CD4-positive, alpha-beta T cell treated with Interleukin-17A for 1 hour (primary cell): ENCODE measurements around the gene CACNA1F.
A peak's percentile ranks its signal among the peaks of the same experiment; 100 is the strongest.

ENCODE experiments used
- DNase-seq: peaks from one replicate; pipeline ENCODE4 v3.0.0-alpha.2; 2020

The CACNA1F gene

DNA sequence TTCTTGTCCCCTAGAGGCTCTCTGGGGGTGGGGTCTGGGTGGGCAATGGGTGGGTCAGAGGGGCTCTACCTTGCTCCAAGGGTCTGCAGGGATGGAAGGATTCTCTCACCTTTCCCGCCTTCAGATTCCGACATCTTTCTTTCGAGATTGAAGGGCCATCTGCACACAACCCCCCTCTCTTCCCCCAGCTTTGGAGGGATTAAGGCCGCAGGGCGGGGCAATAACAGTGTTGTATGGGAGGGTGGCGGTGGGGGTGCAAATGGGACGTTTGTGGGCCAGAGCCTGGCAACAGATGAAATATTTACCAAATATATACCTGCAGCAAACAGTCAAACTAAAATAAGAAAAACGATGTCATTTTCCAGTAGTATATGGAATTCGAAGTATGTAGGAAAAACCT lies at the start of gene CACNA1F:
Gene CACNA1F (minus strand): TSS at position 165 of the 400 bp plus-strand sequence. CDS start 31 bp downstream, at position 134.
- DNase-seq = no peak

DNA sequence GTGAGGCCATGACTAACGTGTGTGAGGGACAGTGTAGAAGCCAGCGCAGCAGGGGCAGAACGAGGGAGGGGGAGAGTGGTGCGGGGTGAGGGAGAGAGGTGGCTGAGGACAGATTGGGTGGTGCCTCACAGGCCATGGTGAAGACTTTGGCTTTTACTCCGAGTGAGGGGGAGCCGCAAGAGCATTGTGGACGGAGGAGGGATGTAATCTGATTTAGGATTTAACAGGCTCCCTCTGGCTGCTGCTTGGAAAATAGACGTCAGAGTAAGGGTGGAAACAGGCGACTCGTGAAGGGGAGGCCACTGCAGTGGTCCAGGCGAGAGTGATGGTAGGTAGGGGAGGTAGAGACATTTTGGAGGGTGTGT lies 49.5 kb upstream of the CACNA1F start:
- no peak for DNase-seq

DNA sequence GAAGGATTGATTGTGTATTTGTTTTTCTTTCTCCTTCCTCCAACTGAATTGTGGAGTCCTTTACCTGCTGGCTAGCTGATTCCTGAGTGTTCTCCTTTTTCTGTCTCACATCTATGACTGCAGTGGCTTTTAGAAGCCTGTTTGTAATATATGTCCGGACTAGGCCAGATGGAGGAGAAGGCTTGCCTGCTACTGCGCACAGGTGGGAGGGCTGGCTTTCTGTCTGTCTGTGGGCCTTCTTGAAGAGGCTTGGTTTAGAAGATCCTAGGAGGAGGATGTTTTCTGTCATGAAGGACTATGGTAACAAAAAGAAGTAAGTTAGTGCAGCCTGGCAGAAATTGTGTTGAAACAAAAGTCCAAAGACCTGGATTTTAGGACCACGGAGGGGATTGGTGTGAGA lies 44.9 kb upstream of the CACNA1F start:
- DNase-seq = no peak

DNA sequence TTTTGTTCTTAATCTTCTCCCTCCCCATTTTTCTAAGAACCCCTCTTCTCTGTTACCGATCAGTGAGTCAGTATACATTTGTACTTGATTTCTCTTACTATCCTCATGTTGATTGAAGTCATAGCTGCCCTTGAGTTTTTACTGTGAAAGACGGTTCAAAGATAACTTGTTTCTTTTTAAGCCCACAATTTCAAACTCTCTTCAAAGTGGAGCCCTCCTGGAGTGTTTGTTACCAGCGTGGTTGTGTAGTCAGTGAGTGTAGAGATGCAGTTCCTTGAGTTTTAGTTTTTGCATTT lies 44.3 kb upstream of the CACNA1F start:
- DNase-seq = no peak

DNA sequence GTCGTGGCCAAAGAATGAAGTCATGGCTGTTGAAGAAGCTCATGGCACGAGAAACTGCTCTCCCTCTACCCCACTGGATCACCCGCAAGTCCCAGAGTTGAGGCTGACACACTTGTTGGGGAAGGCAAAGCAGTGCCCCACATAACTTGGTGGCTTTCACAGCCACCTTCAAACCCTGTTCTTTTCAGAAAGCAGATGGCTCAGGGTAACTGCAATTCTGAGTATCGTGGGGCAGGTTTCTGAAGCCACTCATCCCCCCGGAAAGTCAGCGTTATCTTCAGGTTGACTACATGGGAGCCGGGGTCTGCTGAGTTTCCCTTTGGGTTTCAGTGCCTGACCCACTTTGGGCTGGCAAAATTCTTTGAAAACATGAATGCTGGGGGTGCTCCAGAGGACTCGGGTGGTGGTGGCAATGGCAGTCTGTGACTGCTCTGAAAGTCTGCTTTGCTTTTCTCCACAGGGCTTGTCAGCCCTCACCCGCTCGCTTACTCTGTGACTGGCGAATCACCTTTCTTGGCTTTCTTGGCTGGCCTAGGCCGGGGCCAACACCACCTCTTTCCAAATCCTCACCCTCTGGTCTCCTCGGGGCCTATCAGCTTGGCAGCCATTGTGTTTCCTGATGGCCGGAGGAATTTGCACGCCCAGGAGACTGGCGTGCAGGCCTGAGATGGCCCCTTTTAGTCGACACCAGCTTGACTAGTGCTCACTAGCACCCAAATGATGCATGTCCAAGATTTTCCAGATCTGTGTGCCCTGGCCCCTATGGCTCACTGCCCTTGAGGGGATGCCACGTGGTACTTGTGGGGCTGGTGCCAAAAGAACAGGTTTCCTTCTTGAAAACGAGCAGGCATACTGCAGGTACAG lies 43.8 kb upstream of the CACNA1F start:
- DNase-seq = no peak

DNA sequence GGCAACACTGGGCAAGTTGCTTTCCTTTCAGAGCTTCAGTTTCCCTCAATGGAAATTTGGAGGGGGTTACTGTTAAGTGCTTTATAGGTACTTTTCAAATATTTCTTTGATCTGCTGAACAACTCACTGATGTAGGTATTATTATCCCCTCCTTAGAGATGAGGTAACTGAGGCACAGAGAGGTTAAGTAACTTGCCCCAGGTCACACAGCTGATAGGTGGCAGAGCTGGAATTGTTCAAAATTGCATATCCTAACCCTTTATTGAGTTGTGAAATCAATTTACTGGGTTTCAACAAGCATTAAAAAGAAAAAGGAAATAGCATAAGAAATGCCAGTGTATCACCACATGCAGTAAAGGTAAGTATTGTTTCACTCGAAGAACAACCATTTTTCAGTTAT lies 43.1 kb upstream of the CACNA1F start:
- no peak for DNase-seq

DNA sequence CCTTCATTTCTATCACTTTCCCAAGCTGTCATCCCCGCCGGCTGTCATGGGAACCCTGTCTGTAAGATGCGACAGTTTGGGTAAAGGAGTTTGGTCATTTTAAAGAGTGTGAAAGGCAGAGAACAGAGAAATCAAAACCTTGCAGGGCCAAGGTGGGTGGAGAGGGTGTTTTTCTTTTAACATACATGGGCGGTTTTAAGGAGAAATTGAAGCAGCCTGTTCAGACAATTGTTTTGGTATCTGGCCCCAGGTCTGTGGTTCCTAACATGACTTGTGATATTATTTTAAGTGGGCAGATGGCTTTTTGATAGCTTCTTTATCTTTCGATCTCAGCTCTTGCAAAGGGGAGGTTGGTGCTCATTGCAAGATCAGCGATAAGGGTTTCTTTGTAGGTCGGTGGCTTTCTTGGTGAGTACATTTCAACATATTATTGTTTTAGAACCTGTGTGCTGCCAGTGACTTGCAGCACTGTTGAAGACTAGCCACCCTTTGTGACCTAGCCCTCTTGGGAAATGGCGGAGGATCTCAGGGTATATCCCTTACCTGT lies 40.1 kb upstream of the CACNA1F start:
- DNase-seq = peak; percentile 78

DNA sequence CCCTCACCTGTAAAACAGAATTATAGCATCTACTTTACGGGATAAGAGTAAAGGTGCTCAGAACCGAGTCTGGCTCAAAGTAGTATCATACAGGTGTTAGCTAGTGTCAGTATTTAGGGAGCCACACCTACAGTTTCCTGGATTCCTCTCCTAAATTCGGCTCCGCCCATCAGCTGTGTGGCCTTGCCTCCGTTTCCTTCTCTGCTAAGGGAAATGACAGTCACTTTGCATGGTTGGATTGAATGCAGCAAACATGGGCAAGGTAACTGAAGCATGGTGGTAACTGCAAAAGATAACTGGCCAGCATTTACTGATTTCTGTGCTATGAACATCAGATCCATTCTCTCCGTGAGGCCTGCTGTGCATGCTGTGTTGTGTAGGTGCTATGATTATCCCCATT lies 39.3 kb upstream of the CACNA1F start:
- DNase-seq = peak; percentile 47

DNA sequence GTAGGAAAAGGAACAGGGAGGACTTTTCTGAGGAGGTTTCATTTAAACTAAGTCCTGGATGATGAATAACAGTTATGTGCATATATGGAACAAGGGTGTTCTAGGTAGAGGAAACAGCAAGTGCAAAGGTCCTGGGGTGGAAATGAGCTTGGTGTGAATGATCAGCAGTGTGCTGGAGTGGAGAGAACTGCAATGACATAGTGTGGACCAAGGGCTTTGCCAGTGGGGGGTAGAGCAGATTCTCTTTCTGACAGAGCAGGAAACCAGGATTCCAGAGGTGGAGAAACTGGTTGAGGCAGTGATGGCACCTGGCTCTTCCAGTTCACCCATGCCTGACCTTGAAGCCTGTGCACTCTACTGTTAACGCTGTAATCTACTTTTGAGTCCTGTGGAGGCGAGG lies 38.2 kb upstream of the CACNA1F start:
- no peak for DNase-seq

DNA sequence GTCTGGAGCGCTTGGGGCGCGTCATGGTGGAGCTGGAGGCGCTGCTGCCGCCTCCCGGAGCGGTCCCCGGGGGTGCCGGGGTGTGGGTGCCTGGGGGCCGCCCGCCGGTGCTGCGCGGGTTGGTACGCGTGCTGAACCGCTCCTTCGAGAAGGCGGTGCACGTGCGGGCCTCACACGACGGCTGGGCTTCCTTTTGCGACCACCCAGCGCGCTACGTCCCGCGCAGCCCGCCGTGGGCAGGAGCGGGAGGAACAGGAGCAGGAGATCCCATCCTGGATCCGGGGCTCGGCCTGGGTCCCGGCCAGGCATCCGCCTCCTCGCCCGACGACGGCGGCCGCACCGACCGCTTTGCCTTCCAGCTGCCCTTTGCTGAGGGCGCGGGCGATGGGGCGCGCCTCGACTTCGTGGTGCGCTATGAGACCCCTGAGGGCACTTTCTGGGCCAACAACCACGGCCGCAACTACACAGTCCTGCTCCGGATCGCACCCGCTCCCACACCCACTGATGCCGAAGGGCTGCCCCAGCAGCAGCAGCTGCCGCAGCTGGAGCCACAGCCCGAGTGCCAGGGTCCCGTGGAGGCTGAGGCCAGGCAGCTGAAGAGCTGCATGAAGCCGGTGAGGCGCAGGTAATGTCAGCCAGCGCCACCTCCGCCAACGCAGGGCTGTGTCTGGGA lies 37.2 kb upstream of the CACNA1F start:
- DNase-seq = no peak

DNA sequence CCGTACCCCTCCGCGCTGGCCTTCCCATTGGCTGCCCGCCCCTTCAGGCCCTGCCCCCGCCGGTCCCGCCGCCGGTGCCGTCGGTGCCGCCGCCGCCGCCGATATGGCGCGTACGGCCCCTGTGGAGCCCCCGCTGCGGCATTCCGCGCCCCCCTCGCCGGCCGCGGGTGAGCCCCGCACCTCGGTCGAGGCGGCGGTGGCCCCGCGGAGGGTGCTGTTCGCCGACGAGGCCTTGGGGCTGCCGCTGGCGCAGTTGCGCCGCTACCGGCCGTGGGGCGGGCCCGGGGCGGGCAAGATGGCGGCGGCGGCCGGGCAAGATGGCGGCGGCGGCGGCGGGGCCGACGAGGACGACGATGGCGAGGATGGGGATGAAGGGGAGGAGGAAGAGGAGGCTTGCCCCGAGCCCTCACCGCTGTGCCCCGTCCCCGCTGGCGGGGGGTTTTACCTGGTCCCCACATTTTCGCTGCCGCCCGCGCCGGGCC lies 36.7 kb upstream of the CACNA1F start, which contains the start of gene PPP1R3F:
Gene PPP1R3F (plus strand): TSS at position 27 of the 482 bp plus-strand sequence. CDS start 77 bp downstream, at position 104.
- DNase-seq = no peak

DNA sequence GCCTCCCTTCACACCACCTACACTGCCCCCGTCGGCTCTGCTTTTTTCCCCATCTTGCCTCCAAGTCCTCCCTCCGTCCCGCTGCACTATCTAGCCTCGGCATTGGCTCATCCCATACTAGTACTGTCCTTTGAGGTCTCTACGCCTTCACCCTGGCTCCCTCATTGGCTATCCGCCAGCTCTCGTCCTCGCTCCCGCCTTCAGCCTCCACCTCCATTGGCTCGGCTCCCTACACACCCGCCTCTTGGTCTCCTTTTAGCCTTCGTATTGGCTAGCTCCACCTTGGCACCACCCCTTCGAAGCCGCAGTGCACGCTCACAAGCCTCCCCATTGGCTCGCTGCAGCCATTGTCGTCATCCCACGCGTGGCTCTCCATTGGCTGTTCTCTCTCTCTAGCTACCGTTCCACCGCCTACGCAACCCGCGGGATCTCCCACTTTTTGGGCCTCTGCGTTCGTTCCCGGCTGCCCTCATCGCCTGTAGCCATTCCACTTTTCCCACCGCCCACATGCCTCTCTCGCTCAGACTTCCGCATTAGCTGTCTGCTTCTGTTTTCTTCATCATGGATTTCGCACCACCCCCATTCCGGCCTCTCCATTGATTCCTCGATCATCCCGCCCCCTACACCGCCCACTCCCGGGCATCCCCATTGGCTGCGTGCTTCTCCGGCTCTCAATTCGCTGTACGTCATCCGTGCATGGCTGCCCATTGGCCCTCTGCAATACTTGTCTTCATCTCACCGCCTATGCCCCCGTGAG lies 36.0 kb upstream of the CACNA1F start:
- DNase-seq = peak; percentile 98

DNA sequence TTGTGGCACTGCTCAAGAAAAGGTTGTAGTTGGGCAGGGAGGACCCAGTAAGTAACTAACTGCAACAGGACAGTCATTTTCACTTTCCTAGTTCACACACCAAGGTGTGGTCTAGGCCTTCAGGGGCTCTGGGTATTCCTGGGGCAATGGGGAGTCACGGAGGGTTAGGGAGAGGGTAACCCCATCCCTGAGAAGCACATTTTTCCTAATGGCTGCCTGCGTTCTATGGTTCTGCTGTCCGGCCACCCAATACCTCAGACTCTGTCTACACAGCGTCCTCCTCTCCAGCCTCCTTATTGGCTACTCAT lies 35.5 kb upstream of the CACNA1F start:
- DNase-seq = no peak

DNA sequence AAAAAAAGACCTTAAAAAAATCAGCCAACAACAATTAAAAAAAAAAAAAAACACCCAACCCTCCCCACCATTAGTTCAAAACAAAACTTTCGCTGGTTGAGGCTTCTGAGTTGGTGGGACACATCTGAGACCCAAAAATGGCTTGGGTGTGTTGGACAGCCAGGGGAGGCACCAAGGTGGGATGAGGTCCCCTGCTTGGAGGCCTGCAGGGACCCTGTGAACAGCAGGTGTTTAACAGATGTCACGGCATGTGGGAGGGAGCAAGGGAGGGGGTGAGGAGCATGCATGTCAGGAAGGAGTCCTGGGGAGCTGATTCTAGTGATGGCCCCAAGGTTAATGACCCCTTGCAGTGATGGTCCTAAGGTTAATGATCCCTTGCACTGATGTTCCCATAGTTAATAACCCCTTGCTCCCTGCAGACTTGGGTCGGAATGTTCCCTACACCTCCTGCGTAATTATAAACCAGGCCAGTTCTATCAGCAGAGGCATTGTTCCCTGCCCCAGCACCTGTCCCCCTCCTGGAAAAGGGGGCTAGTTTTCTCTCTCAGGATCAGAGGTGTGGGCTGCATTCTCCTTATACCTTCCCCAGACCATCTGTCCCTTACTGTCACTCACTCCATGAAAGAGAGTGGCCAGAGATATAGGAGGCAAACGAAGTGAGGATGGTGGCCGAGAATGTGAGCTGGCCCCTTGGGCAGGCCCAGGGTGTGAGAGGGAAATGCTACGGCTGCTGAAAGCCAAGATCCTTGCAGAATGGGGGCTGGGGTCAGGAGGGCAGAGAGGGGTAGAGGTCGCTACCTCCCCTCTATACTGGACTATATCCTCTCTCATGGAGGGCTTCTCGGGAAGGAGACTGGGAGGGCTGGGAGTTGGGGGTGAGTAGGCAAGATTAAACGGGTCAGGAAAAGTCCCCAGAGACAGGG lies 33.6 kb upstream of the CACNA1F start:
- no peak for DNase-seq

DNA sequence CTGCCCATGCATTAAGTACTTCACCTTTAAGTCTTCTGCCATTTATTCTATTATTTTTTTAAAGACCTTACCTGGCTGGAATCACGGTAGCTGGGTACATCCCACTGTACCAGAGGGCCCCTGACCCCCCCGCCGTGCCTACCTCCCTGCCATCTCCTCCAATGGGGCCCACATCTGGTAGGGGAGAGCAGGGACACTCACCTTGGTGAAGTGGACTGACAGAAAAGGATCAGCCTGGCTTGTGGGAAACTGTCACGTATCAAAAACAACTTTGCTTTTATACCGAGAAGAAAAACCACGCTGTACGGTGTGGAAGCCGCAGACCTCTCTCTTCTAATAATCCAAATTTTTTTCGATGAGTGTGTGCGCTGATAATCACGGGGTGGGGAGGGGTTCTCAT lies 31.3 kb upstream of the CACNA1F start, which contains the start of gene FOXP3:
Gene FOXP3 (minus strand): TSS at position 251 of the 400 bp plus-strand sequence. CDS start 6,205 bp downstream, outside the sequence.
- peak; percentile 17 for DNase-seq

DNA sequence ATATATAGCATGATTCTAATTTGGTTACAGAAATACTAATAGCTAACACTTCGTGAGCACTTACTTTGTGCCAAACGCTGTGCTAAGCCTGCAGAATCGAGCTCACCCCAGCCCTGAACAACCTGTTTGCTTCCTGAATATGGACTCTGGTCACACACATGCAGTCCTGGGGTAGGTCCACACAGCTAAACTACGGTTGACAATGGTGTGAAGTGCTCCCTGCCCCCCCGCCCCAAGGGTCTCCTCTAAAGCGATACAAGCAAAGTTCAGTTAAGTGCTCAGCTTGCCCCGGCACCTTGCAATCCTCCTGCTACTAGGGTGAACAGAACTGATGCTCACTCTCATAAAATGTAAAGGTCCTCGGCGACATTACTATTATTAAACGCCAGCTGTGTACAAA lies 30.5 kb upstream of the CACNA1F start:
- no peak for DNase-seq

DNA sequence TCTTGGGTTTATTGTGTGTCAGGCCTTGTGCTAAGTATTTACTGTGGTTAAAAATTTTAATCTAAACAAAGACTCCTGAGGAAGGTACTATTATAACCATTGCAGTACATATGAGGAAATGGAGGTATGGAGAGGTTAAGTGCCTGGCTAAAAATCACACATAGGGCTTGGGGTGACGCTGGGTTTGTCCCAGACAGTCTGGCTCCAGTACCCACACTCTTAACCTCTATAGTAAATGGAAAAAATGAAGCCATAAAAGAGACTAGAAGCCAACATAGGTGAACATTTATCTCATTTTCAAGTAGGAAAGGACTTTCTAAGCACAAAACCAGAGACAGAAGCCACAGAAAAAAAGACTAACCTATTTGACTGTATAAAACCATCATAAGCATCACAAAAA lies 29.5 kb upstream of the CACNA1F start:
- DNase-seq = no peak

DNA sequence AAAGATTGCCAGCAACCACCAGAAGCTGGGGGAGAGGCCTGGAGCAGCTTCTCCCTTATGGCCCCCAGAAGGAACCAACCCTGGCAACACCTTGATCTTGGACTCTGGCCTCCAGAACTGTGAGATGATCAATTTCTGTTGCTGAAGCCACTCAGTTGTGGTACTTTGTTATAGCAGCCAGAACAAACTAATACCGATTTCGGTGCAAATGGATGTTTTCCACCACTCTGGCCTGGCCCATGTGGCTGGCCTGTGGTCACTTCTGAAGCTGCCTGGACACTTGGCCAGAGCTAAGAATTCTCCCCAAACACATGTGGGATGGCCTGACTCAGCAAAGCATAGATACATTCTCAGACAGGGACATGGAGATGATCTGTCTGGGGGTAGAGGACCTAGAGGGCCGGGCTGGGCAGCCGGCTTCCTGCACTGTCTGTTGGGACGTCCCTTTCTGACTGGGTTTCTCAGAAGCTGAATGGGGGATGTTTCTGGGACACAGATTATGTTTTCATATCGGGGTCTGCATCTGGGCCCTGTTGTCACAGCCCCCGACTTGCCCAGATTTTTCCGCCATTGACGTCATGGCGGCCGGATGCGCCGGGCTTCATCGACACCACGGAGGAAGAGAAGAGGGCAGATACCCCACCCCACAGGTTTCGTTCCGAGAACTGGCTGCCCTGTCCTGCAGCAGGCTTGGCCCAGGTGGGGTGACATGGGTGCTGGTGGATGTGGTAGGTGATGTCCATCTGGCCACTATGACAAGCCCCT lies 27.3 kb upstream of the CACNA1F start:
- no peak for DNase-seq

DNA sequence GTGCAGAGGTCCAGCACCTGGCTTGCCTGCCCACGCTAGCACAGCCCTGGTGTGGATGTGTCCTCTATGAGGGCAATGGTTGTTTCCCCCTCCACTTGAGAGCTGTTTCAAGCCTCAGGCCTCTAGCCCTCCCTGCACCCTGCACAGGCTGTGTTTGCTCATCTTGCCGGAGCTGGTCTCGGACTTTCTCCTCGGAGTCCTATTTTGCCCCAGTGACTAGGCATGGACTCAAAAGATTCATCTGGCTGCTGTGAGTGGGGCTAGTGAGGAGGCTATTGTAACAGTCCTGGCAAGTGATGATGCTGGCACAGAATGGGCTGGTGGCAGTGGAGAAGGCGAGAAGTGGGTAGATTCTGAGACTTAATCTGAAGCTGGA lies 25.6 kb upstream of the CACNA1F start:
- no peak for DNase-seq

DNA sequence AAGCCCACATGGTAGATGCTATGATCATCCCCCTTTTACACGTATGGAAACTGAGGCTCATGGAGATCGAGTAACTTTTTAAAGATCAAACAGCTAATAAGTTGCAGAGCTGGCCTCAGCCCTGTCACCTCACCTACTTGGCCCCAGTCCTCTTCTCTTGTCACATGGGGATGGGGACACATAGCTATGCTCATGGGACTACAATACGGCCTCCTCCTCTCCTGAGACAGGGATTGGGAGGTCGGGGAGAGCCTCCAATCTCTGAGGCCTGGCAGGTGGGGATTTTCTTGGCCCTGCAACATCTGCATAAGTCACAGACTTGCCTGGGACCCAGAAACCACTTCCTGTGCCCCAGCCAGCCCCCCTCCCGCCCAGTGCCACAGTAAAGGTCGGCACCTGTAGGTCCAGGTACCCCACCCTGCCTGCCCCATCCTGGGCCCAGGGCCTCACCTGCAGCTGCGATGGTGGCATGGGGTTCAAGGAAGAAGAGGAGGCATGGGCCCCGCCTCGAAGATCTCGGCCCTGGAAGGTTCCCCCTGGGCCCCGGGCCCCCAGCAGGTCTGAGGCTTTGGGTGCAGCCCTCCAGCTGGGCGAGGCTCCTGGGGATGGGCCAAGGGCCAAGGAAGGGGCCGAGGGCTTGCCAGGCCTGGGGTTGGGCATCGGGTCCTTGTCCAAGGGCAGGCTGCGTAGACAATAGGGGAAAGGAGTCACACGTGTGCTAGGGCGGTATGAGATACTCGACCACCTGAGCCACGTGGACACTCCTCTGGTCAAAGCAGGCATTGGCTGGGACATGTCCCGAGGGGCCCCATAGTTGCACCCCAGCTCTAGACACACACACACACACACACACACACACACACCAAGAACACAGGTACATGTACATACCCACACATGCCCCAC lies 25.0 kb upstream of the CACNA1F start:
- peak; percentile 34 for DNase-seq
